B cell (primary cell): ENCODE data around the gene RDH13.

ENCODE experiments used
- EZH2 ChIP-seq: IDR thresholded peaks from 2 replicates; pipeline ENCODE4 v1.6.1; 2012; ENCODE audit warnings: borderline replicate concordance, low read depth, mild to moderate bottlenecking, moderate library complexity, low read length; ENCODE audit not compliant: insufficient read depth, poor library complexity, severe bottlenecking
- TF ChIP-seq, protein P1 (sequence below): fragments of 200-600 bp; IDR thresholded peaks from one replicate; pipeline ENCODE4 v1.8.0; 2022; ENCODE audit warnings: antibody characterized with exemption, mild to moderate bottlenecking

GRCh38 chr19:55078996-55079395 is 16.0 kb upstream of the RDH13 start:
- TF ChIP-seq, protein P1, sequence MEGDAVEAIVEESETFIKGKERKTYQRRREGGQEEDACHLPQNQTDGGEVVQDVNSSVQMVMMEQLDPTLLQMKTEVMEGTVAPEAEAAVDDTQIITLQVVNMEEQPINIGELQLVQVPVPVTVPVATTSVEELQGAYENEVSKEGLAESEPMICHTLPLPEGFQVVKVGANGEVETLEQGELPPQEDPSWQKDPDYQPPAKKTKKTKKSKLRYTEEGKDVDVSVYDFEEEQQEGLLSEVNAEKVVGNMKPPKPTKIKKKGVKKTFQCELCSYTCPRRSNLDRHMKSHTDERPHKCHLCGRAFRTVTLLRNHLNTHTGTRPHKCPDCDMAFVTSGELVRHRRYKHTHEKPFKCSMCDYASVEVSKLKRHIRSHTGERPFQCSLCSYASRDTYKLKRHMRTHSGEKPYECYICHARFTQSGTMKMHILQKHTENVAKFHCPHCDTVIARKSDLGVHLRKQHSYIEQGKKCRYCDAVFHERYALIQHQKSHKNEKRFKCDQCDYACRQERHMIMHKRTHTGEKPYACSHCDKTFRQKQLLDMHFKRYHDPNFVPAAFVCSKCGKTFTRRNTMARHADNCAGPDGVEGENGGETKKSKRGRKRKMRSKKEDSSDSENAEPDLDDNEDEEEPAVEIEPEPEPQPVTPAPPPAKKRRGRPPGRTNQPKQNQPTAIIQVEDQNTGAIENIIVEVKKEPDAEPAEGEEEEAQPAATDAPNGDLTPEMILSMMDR, result no peak
- no peak for TF ChIP-seq EZH2
